Measurements from ENCODE around the gene UCP1. TPM values are rescaled to one million over a fixed set of nuclear protein-coding genes. Genes with fewer than 3 reads are reported as not detected.

Gene UCP1, protein sequence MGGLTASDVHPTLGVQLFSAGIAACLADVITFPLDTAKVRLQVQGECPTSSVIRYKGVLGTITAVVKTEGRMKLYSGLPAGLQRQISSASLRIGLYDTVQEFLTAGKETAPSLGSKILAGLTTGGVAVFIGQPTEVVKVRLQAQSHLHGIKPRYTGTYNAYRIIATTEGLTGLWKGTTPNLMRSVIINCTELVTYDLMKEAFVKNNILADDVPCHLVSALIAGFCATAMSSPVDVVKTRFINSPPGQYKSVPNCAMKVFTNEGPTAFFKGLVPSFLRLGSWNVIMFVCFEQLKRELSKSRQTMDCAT
- not detected in 2 replicates for total RNA-seq (2014; rRNA removed; shearing (Covaris generic))

DNA sequence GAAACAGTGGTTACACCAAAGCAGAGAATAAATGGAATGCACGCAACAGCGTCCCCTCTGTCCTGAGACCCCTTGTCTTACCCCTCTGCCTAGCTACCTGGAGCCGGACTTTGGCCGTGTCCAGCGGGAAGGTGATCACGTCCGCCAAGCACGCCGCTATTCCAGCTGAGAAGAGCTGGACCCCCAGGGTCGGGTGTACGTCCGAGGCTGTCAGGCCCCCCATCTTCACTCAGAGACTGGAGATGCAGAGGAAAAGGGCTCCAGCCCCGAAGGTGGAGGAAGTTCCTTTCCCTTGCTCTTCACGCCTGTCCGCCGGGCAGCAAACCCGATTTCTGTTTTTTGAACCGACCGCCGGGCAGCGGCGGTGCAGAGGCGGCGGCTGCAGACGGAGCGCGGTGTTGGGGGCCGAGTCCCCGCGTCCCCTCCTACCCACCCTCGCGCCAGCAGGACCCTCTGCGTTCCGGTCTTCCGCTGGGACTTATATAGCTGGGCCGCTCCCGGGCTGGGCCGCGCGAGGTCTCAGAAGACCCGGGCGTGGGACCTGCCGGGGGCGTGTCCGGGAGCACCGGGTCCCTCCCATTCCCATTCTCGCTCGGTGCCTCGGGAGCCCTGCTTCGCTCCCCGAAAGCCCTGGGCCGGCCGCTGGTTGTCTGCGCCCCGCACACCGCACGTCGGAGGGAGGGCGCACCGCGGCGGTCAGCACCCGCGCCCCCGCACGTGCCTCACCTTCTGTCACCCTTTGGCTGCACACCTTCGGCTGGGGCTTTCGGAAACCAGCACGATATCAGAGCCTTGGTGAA, at the start of gene UCP1:
Gene UCP1, minus strand, starts transcription at position 455 of the 800 bp plus-strand sequence. Its CDS starts 232 bp downstream, at position 223.
- DNase-seq (ENCODE audit: low spot score), result no peak

DNA sequence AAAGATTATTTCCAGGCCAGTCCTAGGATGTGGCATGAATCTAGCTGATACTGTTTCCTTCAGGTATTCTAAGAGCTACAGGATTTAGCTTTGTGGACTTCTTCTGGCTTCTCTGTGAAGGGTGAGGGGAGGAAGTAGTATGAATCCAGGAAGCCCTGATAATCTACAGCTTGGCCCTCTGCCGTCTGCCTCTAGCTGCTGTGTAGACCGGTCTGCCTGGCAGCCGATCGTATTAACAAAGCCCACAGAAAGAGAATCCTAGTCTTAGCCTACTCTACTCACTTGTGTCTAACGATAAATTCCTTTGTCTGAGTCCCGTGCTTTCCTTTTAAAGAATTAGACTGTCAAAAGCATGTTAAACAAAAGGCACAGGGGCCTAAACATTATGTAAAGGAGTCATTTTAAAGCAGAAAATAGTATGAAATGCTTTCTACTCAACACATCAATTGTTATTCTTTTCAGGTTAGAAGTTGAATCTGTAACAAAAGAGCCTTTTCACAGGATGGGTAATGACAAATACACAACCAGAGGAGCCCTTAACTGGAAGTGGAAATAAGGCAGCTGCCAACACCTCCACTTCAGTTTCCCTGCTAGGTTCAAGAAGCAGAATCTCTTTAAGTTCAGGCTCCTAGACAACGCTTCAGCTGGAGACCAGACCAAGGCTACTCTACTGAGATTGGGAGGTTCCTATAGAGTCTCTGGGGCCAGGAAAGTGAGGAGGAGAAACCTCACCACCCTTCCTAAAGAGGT, 48.9 kb upstream of the UCP1 start:
- no peak for DNase-seq (ENCODE audit: low spot score)

DNA sequence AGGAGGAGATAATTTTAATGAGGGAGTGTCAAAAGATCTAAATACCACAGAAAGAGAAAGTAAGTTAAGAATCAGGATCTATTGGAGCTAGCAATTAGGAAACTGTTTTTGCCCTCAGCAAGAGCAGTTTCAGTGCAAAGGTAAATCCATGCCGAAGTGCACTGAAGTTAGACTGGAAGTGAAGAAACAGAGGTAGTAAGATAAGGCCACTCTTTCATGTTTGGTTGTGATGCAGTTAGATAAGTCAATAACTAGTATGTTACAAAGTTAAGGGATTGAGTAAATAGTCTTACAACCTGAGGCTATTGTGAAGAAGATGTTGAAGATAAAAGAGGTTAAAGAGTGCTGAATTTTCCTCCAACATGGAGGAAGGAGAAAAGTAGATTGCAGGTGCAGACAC, 46.7 kb upstream of the UCP1 start:
- no peak for DNase-seq (ENCODE audit: low spot score)

DNA sequence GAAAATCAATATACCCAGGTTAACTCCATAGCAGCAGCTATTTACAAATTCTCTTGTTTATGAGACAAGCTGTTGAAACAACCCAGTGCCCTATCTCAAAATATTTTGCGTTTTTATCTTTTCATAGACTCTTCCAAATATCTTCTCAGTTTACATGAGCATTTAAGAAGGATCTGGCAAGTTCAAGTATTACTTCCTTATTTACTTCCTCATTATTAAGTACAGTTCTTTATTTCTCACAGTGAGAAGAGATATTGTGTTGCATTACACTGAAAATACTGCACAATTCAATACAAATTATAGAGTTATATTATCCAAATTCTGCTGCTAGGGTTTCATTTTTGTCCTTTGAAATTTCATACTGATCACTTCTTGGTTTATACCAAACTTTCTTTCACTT, 43.6 kb upstream of the UCP1 start:
- no peak for DNase-seq (ENCODE audit: low spot score)

DNA sequence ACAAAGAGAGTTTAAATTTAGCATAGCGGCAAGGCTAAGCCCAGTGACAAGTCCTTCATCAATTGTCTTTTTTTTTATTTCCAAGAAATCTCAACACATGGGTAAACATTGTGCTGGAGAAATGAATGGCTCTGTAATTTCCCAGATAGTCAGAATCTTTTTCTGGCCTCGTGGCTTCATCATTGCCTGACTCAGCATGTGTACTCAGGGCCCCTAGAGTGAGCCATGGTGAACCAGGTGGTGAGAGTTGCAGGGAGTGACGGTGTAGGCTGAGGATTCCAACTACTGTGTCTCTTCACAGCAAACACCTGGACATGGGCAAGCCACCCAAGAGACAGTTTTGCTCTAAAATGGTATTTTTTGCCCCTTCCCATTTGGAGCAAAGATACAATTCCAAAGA, 43.1 kb upstream of the UCP1 start:
- no peak for DNase-seq (ENCODE audit: low spot score)

DNA sequence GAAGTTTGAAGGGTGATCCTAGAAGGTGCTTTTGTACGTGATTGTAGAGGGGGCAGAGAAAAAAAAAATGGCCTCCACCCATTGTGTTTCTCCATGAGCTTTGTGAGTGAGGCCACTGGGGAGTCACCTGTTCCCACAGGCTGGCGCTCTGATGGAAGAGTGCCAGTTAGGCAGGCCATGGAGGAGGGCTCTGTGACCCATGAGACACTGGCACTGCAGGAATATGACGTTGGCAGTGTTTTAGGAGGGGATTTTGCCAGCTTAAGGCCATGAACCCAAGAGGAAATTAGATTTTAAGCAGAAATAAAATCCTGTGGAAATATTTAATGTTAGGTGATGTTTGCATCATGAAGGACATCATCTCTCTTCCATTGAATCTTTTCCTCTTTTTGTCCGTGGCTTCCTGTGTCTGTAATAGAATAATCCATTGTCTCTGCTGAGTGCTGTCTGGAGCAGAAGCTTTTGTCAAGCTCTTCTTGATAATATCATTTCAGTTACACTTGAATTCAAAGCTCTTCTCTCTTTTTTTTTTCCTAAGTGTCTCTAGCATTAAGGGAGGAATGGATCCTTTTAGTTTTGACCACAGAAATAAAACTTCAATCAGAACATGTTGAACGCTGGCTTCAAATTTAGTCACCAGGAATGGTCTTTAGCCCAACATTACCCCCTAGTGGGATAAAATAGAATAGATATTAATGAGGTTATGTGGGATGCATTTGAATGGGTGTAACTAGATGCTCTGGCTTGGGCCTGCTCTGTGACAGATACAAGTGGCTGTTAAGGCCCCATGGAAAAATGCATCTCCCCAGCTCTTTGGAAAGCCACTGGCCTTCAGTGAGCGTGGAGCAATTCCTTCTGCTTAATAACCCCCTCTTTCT, 41.0 kb upstream of the UCP1 start:
- peak; percentile 25 for DNase-seq (ENCODE audit: low spot score)

DNA sequence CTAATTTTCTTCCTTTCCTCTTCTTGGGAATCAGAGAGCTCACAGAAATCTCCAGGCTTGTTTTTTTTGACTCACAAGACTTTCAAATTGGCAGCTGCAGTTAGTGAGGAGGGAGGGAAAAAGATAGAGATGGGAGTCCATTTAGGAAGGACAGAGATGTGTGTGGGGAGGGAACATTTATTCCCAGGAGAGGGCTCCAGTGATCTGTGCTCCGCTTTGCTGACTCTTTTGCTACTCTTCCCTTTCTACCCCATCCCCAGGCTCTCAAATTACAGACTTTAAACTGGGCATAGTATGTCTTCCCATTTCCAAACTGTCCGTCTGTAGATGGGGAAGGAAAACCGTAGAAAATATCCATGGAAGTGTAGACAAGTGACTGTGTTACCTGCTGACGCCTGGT, 39.1 kb upstream of the UCP1 start:
- no peak for DNase-seq (ENCODE audit: low spot score)

DNA sequence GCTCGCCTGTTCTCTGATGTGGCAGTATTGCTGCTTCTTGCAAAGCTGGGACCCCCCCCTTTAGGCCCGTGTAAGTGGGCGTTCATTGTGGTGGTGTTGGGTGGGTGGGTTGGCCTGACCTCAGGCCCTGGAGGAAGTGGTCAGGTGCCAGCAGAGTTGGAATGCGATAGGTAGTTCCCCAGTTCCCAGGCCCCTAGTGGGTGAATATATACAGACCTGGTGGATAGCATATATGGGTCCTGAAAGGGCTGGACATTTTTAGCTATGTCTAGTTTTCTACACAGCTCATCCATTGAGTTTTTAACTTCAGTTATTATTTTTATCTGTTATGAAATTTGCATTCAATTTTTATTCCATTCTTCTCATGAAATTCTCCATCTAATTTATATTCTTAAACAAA, 35.8 kb upstream of the UCP1 start:
- no peak for DNase-seq (ENCODE audit: low spot score)

DNA sequence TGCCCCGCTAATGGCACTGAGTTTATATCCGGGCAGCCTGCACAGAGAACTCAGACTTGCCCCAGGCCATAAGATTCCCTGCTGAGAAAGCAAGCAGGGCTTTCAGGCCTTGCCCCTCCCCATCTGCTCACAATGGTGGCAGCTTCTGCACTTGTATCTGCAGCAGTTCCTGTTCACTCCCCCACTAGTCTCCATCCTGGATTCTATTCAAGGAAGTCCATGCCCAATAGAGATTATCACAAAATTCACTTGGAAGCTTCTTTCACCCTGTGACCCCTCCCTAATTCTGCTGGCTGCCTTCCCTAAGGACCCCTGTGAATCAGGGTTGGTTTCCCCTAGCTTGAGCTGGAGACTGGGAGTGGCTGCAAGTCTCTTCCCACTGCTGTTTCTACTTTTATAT, 34.5 kb upstream of the UCP1 start:
- no peak for DNase-seq (ENCODE audit: low spot score)

DNA sequence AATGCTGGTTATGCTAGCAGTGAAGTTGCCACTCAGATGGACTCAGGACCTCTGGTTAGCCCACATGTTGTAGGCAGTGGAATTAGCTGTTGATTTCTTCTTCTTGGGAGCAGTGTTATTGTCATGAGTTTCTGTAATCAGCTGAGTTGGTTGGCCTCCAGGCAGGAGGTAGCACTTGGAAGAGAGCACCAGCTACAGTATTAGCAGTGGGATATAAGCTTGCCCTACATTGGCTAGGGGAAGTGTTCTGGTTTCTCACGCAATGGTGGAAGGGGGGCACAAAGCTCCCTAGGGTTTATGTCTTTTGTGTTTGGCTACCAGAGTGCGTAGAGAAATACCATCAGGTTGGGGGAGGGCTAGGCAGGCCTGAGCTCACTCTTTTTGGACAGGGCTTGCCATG, 34.0 kb upstream of the UCP1 start:
- no peak for DNase-seq (ENCODE audit: low spot score)

DNA sequence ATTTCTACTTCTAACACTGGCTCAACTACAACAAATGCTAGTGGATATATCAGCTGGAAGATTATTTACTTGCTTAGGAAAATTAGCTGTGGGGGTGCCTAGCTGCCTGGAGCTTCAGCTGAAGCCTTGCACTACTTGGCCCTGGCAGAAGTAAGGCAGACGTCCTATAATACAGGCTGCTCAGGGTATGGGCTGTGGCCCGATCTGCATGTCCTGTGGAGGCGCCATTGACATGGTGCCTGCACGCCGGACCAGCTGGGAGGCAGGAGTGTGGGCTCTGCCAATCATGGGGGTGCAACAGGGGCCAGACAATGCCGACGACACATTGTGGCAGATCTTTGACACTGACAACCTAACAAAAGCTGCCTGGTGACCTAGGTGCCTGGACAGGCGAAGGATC, 31.6 kb upstream of the UCP1 start:
- DNase-seq (ENCODE audit: low spot score), result no peak

DNA sequence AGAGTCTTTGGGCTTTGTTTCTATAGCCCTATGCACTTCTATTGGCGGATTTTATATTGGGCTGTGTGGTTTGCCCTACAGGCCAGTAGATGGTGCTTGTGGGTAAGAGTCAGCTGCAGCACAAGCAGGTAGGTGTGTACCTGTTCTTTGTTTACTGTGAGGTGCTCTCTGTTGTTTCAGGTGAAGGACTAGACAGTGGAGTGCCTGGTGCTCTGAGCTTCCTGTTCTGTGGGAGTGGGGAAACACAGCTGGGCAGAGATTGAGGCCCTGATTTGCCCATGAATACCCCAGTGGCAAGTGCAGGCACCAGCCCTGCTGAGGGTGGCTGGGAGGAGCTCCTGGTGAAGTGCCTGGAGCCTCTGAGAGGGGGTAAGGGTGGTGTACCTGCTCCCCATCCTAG, 26.3 kb upstream of the UCP1 start:
- no peak for DNase-seq (ENCODE audit: low spot score)

DNA sequence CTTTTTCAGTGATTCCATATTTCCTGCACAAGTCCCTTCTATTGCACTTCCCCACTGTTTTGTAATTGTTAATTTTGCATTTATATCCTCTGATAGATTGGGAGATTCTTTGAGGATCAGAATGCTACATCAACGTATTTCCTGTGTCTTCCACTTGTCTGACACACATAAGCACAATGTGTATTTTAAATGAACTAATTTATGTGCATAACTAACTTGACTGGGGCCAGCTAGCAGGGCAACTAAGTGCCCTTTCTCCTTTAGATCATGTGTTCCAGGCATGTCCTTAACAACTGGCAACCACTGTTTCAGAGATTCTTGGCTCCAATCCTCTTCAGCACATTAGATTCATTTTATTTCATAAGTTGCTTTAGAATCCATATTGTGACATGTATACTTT, 15.7 kb upstream of the UCP1 start:
- DNase-seq (ENCODE audit: low spot score), result no peak

DNA sequence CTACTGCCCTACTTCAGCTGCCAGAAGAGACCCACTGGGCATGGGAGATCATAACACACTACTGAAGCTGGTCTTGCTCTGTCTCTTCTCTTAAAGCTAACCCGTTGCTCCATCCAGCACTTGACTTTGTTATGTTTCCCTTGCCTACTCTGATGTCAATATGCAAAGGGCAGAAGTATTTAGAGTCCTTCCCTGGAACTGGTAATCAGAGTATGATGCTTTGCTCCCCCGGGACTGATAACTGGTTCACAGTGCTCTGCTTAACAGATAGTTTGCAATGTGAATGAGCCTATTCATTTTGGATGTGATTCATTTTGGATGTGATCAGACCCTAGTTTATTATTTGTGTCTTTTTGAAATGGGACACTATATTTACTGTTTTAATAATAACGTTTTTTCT, 12.3 kb upstream of the UCP1 start:
- no peak for DNase-seq (ENCODE audit: low spot score)

DNA sequence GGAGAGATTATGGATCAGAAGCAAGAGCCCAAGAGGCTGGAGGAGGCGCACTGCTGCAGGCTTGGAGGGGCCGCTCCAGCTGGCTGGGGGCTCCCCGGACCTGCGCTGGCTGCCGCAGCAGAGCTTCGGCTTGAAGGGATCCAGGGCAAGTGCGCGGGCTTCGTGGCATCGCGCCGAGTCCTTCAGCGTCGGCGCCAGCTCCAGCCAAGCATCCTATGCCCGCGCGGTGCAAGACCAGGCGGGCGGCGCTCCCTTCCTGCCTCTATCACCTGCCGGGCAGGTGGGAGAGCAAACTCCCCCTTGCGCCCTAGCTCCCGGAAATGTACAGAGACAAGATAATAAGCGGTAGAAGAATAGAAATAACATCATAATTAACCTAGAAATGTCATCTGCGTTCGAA, 10.5 kb upstream of the UCP1 start:
- DNase-seq (ENCODE audit: low spot score), result no peak

DNA sequence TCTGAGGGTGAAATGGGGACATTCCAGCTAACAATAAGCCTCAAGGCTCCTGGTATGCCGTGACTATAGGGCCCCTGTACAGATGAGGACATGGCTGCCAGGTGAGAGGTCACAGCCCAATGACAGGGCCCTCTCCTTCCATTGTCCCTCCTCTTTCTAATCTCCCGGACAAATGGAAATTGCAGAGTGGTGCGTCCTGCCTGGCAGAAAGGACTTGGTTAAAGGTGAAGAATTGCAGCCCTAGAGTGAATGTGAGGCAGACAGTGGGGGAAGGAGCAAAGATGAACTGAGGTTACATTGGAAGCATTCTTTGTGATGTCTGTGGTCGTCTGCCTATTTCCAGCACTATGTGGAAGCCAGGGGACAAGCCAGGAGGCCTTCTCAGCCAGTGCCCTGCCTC, 6.7 kb upstream of the UCP1 start:
- DNase-seq (ENCODE audit: low spot score), result no peak

DNA sequence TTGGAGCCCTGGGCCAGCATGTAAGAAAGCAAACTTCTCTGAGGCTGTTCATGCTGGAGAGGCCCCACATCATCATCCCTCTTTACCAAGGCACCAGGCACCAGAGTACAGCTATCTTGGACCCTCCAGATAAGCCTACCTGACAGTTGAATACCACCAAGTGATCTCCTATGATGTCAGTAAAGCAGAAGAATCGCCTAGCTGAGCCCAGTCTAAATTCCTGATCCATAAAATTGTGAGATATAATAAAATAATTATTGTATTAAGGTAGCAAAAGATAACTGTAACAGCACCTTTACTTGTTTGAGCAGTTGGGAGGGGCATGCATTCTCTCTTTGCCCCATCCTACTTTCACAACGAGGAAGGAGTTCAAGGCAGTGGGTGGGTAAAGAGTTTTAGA, 2.9 kb upstream of the UCP1 start:
- no peak for DNase-seq (ENCODE audit: low spot score)

DNA sequence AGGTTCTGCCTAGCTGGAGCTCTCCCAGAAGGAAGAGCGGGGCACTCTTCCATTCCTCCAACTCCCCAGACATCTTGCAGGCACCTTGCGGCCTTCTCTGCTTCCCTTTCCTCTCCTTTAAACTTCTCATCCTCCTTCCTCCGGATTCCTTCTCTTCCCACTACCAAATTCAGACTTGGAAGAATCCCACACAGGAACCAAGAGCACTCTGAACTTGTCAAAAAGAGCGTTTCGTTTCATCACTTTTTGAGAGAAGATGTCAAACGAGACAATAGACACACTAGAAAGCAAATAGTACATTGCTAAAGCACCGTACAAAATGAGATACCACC, 512 bp upstream of the UCP1 start:
- DNase-seq (ENCODE audit: low spot score), result no peak

DNA sequence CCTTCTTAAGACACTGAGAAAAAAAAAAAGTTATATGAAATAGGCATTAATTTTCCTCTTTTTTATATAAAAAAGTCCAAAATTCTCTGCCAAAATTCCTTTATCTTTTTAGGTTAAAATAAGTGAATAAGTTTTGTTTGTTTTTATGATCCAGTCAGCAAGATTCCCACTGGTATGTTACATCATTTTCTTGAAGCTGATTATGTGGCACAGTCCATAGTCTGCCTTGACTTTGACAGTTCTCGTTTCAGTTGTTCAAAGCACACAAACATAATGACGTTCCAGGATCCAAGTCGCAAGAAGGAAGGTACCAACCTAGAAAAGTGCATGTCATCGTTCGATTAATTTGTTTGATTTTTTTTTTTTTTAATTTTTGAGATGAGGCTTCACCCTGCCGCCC, 9.1 kb downstream of the UCP1 start:
- no peak for DNase-seq (ENCODE audit: low spot score)

DNA sequence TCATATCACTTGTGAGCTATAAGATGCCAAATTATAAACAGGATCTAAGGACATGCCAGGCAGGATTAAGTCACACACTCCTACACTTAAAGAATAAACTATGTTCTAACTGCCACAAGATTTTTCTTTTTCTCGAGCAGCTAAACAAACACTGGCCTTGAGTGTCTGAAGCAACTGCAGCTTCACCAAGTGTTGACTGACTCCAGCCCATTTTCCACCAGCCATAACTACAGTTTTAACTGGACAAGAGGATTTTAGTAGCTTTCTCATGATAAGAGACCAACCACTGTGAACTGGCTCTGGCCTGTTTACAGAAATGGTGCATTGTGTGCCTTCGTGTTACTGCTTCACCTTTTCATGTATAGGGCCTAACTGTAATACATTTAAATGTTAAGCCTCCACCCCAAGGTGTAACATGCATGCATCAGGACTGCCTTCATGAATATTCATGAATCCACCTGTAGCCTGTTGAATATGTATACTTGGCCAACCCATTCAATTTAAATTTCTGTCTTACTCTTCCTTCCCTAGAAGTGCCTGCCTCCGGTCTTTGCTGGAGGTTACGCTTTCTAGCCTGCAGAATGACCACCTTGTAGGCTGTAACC, 10.8 kb downstream of the UCP1 start:
- no peak for DNase-seq (ENCODE audit: low spot score)

DNA sequence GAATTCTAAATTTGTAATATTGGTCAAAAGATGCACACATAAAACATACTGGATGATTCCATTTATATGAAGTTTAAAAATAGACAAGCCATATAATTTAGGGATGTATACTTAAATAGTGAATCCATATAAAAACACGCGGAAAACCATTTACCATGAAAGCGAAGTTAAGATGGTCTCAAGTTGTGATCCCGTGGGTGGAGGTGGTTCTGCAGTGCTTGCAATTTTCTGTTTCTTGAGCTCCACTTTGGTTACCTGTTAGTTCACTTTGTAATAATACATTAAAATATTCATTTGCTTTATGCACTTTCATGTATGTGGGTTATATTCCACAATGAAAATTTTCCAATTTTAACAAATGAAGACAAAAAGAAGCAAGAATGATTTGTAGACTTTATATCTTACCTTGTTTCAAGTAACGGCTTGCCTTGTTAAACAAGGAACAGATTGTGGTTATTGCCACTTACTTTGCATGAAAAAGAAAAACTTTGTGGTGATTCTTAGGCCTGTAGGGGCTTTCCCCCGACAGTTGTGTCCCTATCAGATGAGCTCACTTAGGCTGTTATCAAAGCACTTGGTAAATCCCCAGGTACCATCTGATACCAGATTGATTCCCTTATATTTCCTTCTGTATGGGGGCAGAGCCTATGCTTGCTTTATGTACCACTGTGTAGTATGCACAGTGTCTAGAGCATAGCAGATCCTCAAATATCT, 12.2 kb downstream of the UCP1 start:
- DNase-seq (ENCODE audit: low spot score), result no peak

Data from H4 (cell line).